ENCODE results near the gene EIF1AD.

DNA sequence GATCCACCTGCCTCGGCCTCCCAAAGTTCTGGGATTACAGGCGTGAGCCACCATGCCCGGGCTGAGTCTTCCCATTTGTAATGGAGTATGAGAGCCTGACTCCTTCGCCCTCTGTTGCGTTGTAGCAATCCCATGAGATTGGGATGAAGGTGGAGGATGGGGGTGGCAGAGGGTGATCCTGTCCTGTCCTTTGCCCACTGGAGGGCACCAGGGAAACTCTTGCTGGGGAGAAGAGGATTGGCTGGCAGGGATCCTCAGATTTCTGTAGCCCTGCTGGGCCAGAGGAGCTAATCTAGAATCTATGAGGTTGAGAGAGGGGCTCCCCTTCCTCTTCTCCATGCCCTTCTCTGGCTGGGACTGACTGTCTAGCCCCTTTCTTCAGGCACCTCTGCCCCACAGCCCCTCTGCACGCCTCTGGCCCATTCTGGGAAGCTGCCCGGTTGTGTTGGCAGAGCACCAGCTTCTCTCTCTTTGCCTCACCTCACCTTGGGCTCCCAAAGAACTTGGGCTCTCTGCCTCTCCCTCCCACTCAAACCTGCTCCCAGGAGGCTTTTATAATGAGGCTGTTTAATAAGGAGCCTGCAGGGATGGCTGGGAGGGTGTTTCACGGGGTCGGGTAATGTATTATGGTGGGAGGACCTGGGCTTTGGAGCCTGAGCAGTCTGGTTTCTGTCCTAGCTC is 33.8 kb upstream of the EIF1AD start:
- TF ChIP-seq, protein P1, sequence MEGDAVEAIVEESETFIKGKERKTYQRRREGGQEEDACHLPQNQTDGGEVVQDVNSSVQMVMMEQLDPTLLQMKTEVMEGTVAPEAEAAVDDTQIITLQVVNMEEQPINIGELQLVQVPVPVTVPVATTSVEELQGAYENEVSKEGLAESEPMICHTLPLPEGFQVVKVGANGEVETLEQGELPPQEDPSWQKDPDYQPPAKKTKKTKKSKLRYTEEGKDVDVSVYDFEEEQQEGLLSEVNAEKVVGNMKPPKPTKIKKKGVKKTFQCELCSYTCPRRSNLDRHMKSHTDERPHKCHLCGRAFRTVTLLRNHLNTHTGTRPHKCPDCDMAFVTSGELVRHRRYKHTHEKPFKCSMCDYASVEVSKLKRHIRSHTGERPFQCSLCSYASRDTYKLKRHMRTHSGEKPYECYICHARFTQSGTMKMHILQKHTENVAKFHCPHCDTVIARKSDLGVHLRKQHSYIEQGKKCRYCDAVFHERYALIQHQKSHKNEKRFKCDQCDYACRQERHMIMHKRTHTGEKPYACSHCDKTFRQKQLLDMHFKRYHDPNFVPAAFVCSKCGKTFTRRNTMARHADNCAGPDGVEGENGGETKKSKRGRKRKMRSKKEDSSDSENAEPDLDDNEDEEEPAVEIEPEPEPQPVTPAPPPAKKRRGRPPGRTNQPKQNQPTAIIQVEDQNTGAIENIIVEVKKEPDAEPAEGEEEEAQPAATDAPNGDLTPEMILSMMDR (conservative IDR thresholded peaks at IDR 0.05), result no peak
- no peak for TF ChIP-seq EZH2 (IDR thresholded peaks at IDR 0.05; ENCODE audit: low read depth)

Data from PC-9 (cell line).